ELR (cell line): ENCODE results near the gene RNASE1.
"Not testable (repeated sequence)": the region's sequence is repeated elsewhere in the genome, so short reads cannot be mapped to it uniquely, and the experiment has no call there.

Source experiments
- DNase-seq: peaks from one replicate; pipeline ENCODE4 v3.0.0-alpha.2; 2015; ENCODE audit warnings: low read depth

The RNASE1 gene

DNA sequence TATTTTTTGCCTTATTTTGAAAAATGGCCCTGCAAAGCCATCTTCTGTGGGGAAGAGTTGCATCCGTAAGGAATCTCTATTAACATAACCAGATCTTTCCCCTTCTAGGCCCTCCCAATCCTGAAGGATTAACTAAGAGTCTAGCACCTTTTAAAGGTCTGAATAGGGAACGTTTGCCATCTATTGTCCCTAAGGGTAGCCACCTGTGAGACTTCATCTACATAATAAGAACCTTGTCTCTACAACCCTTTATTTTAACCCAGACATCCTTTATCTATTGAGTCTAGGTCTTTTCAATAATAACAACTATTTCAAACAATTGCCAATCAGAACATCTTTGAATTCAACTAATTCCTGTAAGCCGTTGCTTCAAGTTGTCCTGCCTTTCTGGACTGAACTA lies 30.0 kb downstream of the RNASE1 start:
- no peak for DNase-seq

DNA sequence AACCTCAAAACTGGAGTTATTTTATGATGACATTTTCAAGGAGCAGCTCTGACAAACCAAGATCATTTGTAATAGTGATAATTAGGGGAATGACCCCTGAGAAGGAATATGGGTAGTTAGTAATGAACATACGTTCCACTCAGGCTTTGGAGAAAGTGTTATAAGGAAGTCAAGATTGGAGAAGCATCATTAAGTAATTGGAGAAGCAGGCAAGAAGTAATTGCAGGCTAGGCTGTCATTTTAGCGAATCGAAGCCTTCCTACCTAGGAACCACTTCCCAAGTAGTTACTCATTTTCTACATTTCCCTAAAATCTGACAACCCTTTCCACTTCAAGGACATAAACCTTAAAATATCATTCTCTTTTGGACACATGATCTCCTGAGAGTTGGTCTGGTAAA lies 33.2 kb downstream of the RNASE1 start:
- no peak for DNase-seq

GRCh38 chr14:20768593-20768892 lies 34.1 kb downstream of the RNASE1 start:
- no peak for DNase-seq

DNA sequence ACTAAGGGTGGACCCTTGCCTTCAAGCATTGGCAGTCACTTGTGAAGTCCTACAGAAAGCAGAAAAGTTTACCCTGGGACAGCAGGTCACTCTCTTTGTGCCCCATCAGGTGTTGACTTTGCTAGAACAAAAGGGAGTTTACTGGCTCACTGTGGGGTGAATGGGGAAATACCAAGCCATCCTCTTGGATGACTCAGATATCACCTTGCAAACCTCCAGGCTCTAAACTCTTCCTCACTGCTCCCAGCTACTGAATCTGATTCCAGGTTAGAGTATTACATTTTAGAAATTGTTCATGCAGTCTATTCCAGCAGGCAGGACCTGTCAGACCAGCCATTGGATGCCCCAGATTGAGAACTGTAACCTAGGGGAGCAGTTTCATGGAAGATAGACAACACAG lies 41.7 kb downstream of the RNASE1 start:
- DNase-seq = no peak

DNA sequence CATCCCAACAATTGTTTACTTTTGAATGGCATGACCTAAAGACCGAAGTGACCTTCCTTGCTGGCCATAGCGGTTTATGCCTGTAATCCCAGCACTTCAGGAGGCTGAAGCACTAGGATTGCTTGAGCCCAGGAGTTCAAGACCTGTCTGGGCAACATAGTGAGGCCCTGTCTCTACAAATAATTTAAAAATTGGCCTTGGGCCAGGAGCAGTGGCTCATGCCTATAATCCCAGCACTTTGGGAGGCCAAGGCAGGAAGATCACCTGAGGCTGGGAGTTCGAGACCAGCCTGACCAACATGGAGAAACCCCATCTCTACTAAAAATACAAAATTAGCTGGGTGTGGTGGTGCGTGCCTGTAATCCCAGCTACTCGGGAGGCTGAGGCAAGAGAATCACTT lies 43.2 kb downstream of the RNASE1 start:
- not testable (repeated sequence) for DNase-seq

DNA sequence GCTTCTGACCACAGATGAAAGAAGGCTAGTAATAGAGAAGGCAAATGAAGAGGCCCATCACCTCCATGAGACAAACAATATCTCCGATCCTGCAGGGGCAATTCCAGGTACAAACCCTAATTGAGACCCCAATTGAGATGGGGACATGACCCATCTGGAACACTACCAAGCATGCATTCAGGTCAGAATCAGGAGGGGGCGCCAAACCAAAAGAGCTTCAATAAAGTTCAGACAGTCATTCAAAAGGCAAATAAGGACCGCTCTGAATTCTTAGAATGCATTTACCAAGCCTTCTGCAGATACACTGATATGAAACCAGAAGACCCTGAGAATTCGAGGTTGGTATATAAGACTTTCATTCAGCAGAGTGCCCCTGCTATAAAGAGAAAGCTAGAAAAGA lies 44.7 kb downstream of the RNASE1 start:
- no peak for DNase-seq

GRCh38 chr14:20755037-20755436 lies 47.6 kb downstream of the RNASE1 start:
- no peak for DNase-seq

DNA sequence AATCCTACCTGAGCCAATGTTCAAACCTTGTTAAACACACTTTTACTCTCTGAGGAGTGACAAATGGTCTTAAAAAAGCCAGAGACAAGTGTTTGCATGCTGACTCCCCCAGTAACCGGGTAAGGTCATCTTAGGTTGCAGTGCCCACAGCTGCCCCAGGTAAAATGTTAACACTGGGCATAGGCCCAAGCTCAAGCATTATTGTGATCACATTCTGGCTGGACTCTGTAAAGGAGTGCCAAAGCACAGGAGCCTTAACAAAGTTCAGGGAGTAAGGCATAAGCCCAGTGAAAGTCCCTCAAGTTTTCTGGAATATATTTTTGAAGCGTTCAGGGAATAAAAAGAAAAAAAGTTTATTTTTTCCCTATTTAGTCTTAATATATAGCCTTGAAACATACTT lies 48.3 kb downstream of the RNASE1 start:
- no peak for DNase-seq

- DNase-seq = no peak
Observed at GRCh38 chr14:20751963-20752562, 50.6 kb downstream of the RNASE1 start.
